HG03060 (cell line): ENCODE measurements around the gene TSPAN16.

ENCODE experiments used
- ATAC-seq: cut with Tn5 transposase; IDR thresholded peaks from one replicate; pipeline ENCODE4 v1.9.1; 2021; ENCODE audit warnings: low read depth, moderate number of reproducible peaks; ENCODE audit not compliant: unreplicated experiment

TSPAN16 gene

GRCh38 chr19:11295665-11296245 is at the start of gene TSPAN16:
Gene TSPAN16, plus strand, starts transcription at chr19:11296160. Its CDS starts 138 bp downstream, at chr19:11296298.
- ATAC-seq, result no peak

- no peak for ATAC-seq
Measured at GRCh38 chr19:11246941-11247340, 49.0 kb upstream of the TSPAN16 start.

- no peak for ATAC-seq
Measured at GRCh38 chr19:11247391-11247790, 48.6 kb upstream of the TSPAN16 start.

- ATAC-seq, result no peak
Measured at GRCh38 chr19:11247934-11248333, 48.0 kb upstream of the TSPAN16 start.

GRCh38 chr19:11248852-11249251 is 47.1 kb upstream of the TSPAN16 start:
- ATAC-seq, result no peak

- ATAC-seq, result no peak
Measured at GRCh38 chr19:11251217-11251616, 44.7 kb upstream of the TSPAN16 start.

GRCh38 chr19:11251650-11252314 is 44.2 kb upstream of the TSPAN16 start:
- ATAC-seq, result no peak

GRCh38 chr19:11252665-11253355 is 43.1 kb upstream of the TSPAN16 start:
- ATAC-seq, result no peak

GRCh38 chr19:11254666-11255065 is 41.3 kb upstream of the TSPAN16 start:
- no peak for ATAC-seq

- ATAC-seq, result no peak
Measured at GRCh38 chr19:11256189-11256588, 39.8 kb upstream of the TSPAN16 start.

GRCh38 chr19:11257846-11258380 is 38.0 kb upstream of the TSPAN16 start:
- no peak for ATAC-seq

GRCh38 chr19:11260996-11261395 is 35.0 kb upstream of the TSPAN16 start:
- no peak for ATAC-seq

GRCh38 chr19:11261431-11261970 is 34.5 kb upstream of the TSPAN16 start:
- no peak for ATAC-seq

GRCh38 chr19:11261971-11262839 is 33.8 kb upstream of the TSPAN16 start, which contains the start of gene DOCK6:
Gene DOCK6, minus strand, starts transcription at chr19:11262524. Its CDS starts 84 bp downstream, at chr19:11262440.
- no peak for ATAC-seq

GRCh38 chr19:11263726-11264125 is 32.2 kb upstream of the TSPAN16 start:
- no peak for ATAC-seq

- no peak for ATAC-seq
Measured at GRCh38 chr19:11264452-11265176, 31.3 kb upstream of the TSPAN16 start.

- no peak for ATAC-seq
Measured at GRCh38 chr19:11265177-11265784, 30.7 kb upstream of the TSPAN16 start.

GRCh38 chr19:11265785-11266236 is 30.1 kb upstream of the TSPAN16 start:
- no peak for ATAC-seq
